Neural crest cell (in vitro differentiated cells): ENCODE results near the gene LRRC55. TPM values are rescaled to one million over a fixed set of nuclear protein-coding genes. Genes with fewer than 3 reads are reported as not detected.
A peak's percentile ranks its signal among the peaks of the same experiment; 100 is the strongest.

Experiments used
- DNase-seq: peaks from one replicate; pipeline ENCODE4 v3.0.0; 2021; ENCODE audit warnings: low read depth, mixed read lengths, low spot score
- H3K27ac Mint-ChIP-seq: one replicate; pipeline ENCODE4 v1.8.0; 2021; ENCODE audit warnings: mild to moderate bottlenecking, mixed read lengths; ENCODE audit not compliant: unreplicated experiment
- H3K27me3 Mint-ChIP-seq: 2 replicates; pipeline ENCODE4 v1.8.0; 2021; ENCODE audit warnings: low read depth, mild to moderate bottlenecking, mixed read lengths
- H3K36me3 Mint-ChIP-seq: 2 replicates; pipeline ENCODE4 v1.8.0; 2021; ENCODE audit warnings: low read depth, mild to moderate bottlenecking, mixed read lengths
- H3K4me1 Mint-ChIP-seq: 2 replicates; pipeline ENCODE4 v1.8.0; 2021; ENCODE audit warnings: mixed read lengths
- H3K4me3 Mint-ChIP-seq: one replicate; pipeline ENCODE4 v1.8.0; 2021; ENCODE audit warnings: mild to moderate bottlenecking, mixed read lengths
- H3K9me3 Mint-ChIP-seq: 2 replicates; pipeline ENCODE4 v1.8.0; 2021; ENCODE audit warnings: mixed read lengths
- total RNA-seq: library from RNA; stranded (reverse); gene quantifications from 2 replicates; pipeline ENCODE4 v1.2.1, GENCODE V29; 2021
- TF ChIP-seq, protein P1 (sequence below): fragments of 200-600 bp; sonication (generic); conservative IDR thresholded peaks from 2 replicates; pipeline ENCODE4 v1.5.0; 2021; ENCODE audit warnings: antibody characterized with exemption, mild to moderate bottlenecking

The LRRC55 gene
- total RNA-seq, 1 donor from 2014 or later: 6.4 TPM

DNA sequence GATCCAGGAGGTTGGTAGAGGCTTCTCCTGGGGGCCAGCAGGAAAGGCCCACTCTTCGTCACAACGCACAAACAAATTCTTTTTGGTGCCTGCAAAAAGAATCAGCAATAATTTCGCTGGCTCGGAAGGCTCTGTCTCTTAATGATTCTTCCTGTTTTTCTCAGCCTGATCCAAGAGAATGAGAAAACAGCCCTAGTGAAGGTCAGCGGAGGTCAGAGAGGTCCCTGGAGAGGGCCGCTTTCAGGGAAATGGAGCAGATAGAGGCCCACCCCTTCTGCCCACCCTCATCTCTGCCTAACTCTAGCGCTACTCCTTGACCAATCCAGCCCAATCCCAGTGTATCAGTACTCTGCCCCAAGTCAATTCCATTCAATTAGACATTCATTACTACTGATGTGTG is 19.2 kb downstream of the LRRC55 start:
- TF ChIP-seq, protein P1, sequence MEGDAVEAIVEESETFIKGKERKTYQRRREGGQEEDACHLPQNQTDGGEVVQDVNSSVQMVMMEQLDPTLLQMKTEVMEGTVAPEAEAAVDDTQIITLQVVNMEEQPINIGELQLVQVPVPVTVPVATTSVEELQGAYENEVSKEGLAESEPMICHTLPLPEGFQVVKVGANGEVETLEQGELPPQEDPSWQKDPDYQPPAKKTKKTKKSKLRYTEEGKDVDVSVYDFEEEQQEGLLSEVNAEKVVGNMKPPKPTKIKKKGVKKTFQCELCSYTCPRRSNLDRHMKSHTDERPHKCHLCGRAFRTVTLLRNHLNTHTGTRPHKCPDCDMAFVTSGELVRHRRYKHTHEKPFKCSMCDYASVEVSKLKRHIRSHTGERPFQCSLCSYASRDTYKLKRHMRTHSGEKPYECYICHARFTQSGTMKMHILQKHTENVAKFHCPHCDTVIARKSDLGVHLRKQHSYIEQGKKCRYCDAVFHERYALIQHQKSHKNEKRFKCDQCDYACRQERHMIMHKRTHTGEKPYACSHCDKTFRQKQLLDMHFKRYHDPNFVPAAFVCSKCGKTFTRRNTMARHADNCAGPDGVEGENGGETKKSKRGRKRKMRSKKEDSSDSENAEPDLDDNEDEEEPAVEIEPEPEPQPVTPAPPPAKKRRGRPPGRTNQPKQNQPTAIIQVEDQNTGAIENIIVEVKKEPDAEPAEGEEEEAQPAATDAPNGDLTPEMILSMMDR: no peak
- Mint-ChIP-seq H3K4me1 (peaks cover 24% of the 10 kb centered on the region), H3K9me3 (no peaks in the 10 kb centered on the region), H3K36me3 (no peaks in the 10 kb centered on the region), H3K27me3 (no peaks in the 10 kb centered on the region), H3K4me3 (no peak overlapping the region), H3K27ac (no peak overlapping the region)
- no peak for DNase-seq

DNA sequence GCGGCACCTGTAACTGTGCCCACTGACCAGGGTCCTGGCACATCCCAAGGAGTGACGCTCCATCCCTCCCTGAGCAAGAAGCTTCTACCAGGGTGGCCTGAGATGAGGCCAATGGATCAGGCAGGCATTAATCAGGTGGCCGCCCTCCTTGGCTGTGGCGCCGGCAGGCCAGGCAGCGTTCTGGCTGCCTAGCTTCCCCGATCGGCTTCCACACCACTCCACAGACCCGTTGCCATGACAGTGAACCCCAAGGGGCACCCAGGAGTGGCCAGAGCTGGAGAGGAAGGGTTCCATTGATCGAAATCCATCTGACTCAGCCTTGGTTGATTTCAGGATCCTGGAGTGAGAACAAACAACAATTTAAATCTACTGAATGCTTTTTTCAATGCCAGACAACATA is 20.5 kb downstream of the LRRC55 start:
- Mint-ChIP-seq H3K9me3 (peaks cover 3% of the 10 kb centered on the region), H3K36me3 (no peaks in the 10 kb centered on the region), H3K4me1 (peaks cover 29% of the 10 kb centered on the region), H3K27me3 (no peaks in the 10 kb centered on the region), H3K4me3 (no peak overlapping the region), H3K27ac (peak overlapping the region; percentile 60)
- TF ChIP-seq, protein P1: no peak
- DNase-seq: no peak

DNA sequence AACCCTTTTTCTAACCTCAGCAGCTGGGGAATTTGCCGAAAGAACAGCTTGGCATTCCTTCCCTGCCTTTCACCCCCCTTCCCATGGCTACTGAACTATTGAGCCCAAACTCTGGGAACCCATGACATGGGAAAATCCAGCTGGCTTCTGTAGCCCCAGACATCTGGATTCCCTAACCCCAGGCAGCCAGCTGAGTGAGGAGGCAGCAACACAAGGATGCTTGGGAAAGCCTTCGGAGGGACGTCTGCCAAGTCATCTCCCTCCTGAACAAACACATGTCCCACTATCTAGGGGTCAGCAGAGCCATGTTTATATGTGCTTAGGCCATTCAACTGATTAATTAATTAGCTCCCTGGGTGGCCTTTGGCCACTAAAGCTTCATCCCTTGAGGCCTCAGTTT is 21.6 kb downstream of the LRRC55 start:
- no peak overlapping the region for H3K27ac Mint-ChIP-seq
- TF ChIP-seq, protein P1: no peak
- H3K4me1 Mint-ChIP-seq: peaks cover 39% of the 10 kb centered on the region
- H3K4me3 Mint-ChIP-seq: no peak overlapping the region
- H3K9me3 Mint-ChIP-seq: peaks cover 3% of the 10 kb centered on the region
- no peaks in the 10 kb centered on the region for H3K36me3 Mint-ChIP-seq
- no peak for DNase-seq
- H3K27me3 Mint-ChIP-seq: no peaks in the 10 kb centered on the region

DNA sequence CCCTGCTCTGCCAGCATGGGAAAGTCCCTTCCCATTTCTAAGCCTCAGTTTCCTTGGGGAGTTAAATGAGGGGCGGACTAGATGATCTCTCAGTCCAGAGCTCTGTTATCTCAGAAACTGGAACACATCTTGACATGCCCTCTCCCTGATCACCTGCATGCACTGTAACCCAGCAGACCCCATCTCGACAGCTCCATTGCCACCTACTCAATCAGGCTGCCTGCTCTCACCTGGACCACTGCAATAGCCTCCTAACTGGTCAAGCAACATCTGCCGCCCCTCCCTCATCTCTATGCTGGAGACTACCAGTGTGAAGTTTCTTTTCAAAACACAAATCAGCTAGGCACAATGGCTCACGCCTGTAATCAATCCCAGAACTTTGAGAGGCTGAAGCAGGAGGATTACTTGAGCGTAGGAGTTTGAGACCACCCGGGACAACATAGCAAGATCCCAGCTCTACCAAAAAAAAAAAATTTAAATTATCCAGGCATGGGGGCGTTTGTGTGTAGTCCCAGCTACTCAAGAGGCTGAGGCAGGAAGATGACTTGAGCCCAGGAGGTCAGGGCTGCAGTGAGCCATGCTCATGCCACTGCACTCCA is 22.2 kb downstream of the LRRC55 start:
- no peaks in the 10 kb centered on the region for H3K27me3 Mint-ChIP-seq
- H3K36me3 Mint-ChIP-seq: no peaks in the 10 kb centered on the region
- H3K4me1 Mint-ChIP-seq: peaks cover 44% of the 10 kb centered on the region
- TF ChIP-seq, protein P1: no peak
- no peak for DNase-seq
- peaks cover 3% of the 10 kb centered on the region for H3K9me3 Mint-ChIP-seq
- no peak overlapping the region for H3K4me3 Mint-ChIP-seq
- H3K27ac Mint-ChIP-seq: no peak overlapping the region

DNA sequence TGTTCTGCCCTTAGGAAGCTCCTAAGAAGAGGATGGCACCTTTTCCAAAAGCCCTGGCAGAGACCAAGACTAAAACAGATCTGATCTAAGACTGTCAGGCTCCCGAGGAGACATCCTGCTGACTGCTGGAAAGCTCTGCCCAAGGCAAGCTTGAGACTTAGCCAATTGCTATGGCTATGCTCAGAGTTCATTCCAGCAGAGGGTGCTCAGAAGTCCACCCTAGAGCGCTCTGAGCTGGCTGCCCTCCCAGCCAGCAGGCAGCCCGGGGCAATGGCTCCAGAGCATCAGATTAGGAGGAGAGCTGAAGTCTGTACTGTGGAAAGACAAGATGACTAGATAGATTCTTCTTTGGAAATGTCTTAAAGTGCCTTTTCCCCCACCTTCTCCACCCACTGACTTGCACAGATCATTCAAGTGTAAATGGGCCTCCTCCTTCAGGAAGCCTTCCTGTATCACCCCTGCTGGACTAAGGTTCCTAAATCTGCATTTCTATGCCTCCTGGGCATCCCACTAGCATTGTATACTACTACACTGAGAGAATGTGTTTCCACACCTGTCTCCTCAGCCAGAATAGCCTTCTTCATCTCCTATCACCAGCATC is 23.4 kb downstream of the LRRC55 start:
- TF ChIP-seq, protein P1: no peak
- peaks cover 3% of the 10 kb centered on the region for H3K9me3 Mint-ChIP-seq
- H3K27ac Mint-ChIP-seq: peak overlapping the region; percentile 69
- no peaks in the 10 kb centered on the region for H3K27me3 Mint-ChIP-seq
- no peak for DNase-seq
- peaks cover 44% of the 10 kb centered on the region for H3K4me1 Mint-ChIP-seq
- no peak overlapping the region for H3K4me3 Mint-ChIP-seq
- H3K36me3 Mint-ChIP-seq: no peaks in the 10 kb centered on the region
